ENCODE data around the gene SRL. TPM values are rescaled to one million over a fixed set of nuclear protein-coding genes. Genes with fewer than 3 reads are reported as not detected.

SRL gene
- total and polyA plus RNA-seq, 2 of the 8 experiments (the other 6 are each of a cell fraction or from before 2014, with no cell fraction given): 0.05 TPM; not detected in 1

- H3K4me1 ChIP-seq (replicated peaks in 1 of 4; ENCODE audit: control insufficient read depth in 3 of 4, insufficient read depth in 4 of 4, low read length in 3 of 4): peaks cover 0 to 6% (median 2%) of the 10 kb centered on the region in 4 experiments; a peak in 2 of 7 replicates
- H3K14ac ChIP-seq (ENCODE audit: insufficient read length): no peak overlapping the region
- H3K4me2 ChIP-seq (ENCODE audit: insufficient read depth in 1 of 2, low read depth in 2 of 2, low read length in 2 of 2): no peak overlapping the region
- no peak overlapping the region for H2AFZ ChIP-seq (ENCODE audit: low read length)
- no peak overlapping the region for H4K91ac ChIP-seq (replicated peaks; ENCODE audit: insufficient read length, low read length)
- no peak overlapping the region for H2AK5ac ChIP-seq (ENCODE audit: low read depth, low read length)
- H3K79me2 ChIP-seq (ENCODE audit: control insufficient read depth in 1 of 2, insufficient read depth in 2 of 2, low read length in 2 of 2): no peaks in the 10 kb centered on the region
- no peak overlapping the region for H3K18ac ChIP-seq (ENCODE audit: extremely low read depth, low read length)
- no peak overlapping the region for H2BK120ac ChIP-seq (replicated peaks; ENCODE audit: low read depth, low read length)
- no peaks in the 10 kb centered on the region for H3K9me3 ChIP-seq (ENCODE audit: insufficient read depth in 2 of 2, low read depth in 1 of 2, low read length in 1 of 2)
- no peak overlapping the region for H4K5ac ChIP-seq (ENCODE audit: insufficient read length, low read depth, low read length)
- H3K27ac ChIP-seq (ENCODE audit: low read depth, low read length): no peak overlapping the region
- H2BK12ac ChIP-seq (ENCODE audit: low read depth, low read length): no peak overlapping the region
- H3K79me1 ChIP-seq (ENCODE audit: low read depth, low read length): no peaks in the 10 kb centered on the region
- H3K56ac ChIP-seq (replicated peaks; ENCODE audit: insufficient read length, low read depth, low read length): no peak overlapping the region
- H3K23ac ChIP-seq (ENCODE audit: insufficient read length): no peak overlapping the region
- H3K23me2 ChIP-seq (ENCODE audit: low read depth, low read length): peaks cover 6% of the 10 kb centered on the region; the same call in 1 of the 2 replicates
- no peak overlapping the region for H3K9ac ChIP-seq (replicated peaks in 1 of 4; ENCODE audit: extremely low read depth in 1 of 4, low read depth in 3 of 4, low read length in 3 of 4)
- WGBS, 2 experiments (ENCODE audit: extremely low coverage in 1 of 2, insufficient coverage in 1 of 2, insufficient read length in 1 of 2, insufficient replicate concordance in 2 of 2, low coverage in 1 of 2, low lambda C conversion rate in 2 of 2, missing lambda C conversion rate in 1 of 2): 88% methylated on average over 5 of the region's 5 CpGs; no CpG with 5 or more reads in 1 of the 2 experiments
- TF ChIP-seq CEBPB (IDR thresholded peaks at IDR 0.05; ENCODE audit: low read depth, low read length) (0 out of 2 replicates have a peak, but pooled peaks have one; percentile 32), NRF1 (IDR thresholded peaks at IDR 0.05; ENCODE audit: low read depth, low read length) (no peak), POLR2AphosphoS5 (IDR thresholded peaks at IDR 0.05; ENCODE audit: low read depth, low read length) (no peak)
- no peak overlapping the region for H2BK20ac ChIP-seq (ENCODE audit: low read length)
- no peak overlapping the region; the same call in 1 of the 2 replicates for H4K8ac ChIP-seq (ENCODE audit: extremely low read depth, insufficient read depth, low read length)
- no peaks in the 10 kb centered on the region for H4K20me1 ChIP-seq (replicated peaks in 1 of 2; ENCODE audit: control insufficient read depth in 1 of 2, insufficient read depth in 2 of 2, low read length in 2 of 2)
- CTCF ChIA-PET (ENCODE audit: partially characterized antibody): interaction anchor here (0.6 to 2.5 kb wide), 2 partner anchors 75 to 199 kb away, joined by 4 to 8 read pairs; no protein-coding TSS in a partner anchor
- DNase-seq (ENCODE audit: low read depth in 1 of 2, low spot score in 2 of 2) (no peak), FAIRE-seq (no peak)
- no peaks in the 10 kb centered on the region for H3K36me3 ChIP-seq (ENCODE audit: control insufficient read depth in 2 of 4, insufficient read depth in 4 of 4, low read length in 3 of 4)
- H3K4ac ChIP-seq (replicated peaks; ENCODE audit: insufficient read length, low read depth, low read length): no peak overlapping the region
- no peak overlapping the region for H2BK5ac ChIP-seq (ENCODE audit: low read depth, low read length)
- POLR2A ChIA-PET (ENCODE audit: partially characterized antibody): interaction anchor here (1.2 to 1.3 kb wide), 2 partner anchors 75 to 93 kb away, joined by 3 to 4 read pairs; no protein-coding TSS in a partner anchor
- H2BK15ac ChIP-seq (ENCODE audit: low read length): no peak overlapping the region
- H3K27me3 ChIP-seq (replicated peaks in 1 of 4; ENCODE audit: control insufficient read depth in 3 of 4, extremely low read depth in 1 of 4, insufficient read depth in 3 of 4, low read length in 3 of 4): no peaks in the 10 kb centered on the region
- H3K4me3 ChIP-seq (ENCODE audit: extremely low read depth in 1 of 4, insufficient read depth in 2 of 4, low read depth in 3 of 4, low read length in 4 of 4): no peak overlapping the region
Measured at GRCh38 chr16:4179020-4179419, 62.9 kb downstream of the SRL start.

All from H1 (cell line).